ENCODE data around the gene C2CD2.

The C2CD2 gene

DNA sequence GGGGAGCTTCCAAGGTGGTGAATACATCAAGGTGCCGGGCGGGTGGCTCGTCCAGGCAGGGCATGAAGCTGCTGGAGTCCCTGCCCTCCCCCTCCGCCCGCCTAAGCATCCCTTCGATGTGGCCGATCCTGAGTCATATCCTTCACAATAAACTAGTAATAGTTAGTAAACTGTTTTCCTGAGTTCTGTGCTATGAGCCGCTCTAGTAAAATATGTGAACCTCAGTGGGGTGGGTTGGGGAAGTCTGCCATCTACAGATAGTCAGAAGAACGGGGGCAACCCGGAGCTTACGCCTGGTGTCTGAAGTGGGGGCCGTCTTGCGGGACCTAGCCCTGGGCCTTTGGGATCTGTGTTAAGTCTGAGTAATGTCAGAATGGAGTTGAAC lies 21.6 kb downstream of the C2CD2 start:
- no peak for DNase-seq (ENCODE audit: low read depth)

DNA sequence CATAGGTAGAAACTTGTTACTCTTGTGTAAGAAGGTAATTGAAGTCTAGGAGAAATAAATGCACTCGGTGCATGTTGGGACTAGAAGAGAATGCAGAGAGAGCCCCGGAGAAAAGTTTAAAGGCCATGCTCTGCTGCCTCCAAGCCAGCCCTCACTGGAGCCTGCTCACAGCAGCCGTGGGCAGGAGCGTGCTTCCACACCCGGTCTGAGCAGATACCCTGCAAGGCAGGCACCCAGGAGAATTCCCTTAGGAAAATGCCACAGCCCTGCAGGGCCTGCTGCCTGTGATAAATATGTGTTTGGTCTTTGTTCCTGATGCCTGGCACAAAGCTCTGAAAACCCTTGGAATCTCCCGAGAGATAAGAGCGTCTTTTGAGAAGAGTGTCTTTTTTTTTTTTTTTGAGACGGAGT lies 22.8 kb downstream of the C2CD2 start:
- no peak for DNase-seq (ENCODE audit: low read depth)

DNA sequence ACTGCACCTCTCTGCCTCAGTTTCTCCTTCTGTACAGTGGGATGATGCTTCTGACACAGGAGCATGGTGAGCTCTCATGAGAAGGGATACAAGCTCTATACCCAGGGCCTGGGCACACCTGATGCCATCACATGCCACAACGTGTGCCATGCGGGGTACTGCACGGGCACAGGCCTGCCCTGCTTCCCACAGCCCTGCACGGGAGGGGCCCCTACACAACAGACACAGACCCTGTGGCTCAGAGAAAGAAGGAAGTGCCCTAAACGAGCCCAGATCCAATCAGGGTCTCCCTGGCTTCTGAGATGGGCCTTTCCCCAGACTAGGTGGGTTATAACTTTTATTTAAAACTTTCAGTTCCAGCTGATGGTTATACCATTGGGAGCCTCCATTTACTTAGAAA lies 24.6 kb downstream of the C2CD2 start:
- DNase-seq (ENCODE audit: low read depth), result no peak

DNA sequence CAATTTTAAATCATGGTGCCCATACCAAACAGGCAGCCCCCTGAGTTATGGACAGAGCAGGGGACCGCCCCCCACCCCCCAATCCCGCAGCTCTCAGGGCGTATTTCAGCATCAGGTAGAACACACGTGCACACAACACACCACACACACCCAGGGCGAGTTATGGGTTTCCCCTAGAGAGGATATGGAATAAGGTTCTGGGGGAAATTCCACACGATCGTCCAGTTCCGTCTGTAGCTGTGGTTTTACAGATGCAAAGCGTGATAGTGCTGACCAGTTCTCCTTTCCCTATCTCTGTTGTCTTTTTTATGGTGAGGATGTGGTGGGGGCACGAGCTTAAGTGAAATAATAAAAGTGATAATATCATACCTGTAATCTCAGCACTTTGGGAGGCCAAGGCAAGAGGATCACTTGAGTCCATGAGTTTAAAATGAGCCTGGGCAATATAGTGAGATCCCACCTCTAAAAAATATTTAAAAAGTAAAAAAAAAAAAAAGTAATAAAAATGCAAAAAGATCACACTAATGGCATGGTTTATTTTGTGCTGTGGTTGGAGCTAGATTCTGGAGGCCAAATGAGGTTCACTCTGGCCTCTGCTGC lies 25.1 kb downstream of the C2CD2 start:
- DNase-seq (ENCODE audit: low read depth), result no peak

DNA sequence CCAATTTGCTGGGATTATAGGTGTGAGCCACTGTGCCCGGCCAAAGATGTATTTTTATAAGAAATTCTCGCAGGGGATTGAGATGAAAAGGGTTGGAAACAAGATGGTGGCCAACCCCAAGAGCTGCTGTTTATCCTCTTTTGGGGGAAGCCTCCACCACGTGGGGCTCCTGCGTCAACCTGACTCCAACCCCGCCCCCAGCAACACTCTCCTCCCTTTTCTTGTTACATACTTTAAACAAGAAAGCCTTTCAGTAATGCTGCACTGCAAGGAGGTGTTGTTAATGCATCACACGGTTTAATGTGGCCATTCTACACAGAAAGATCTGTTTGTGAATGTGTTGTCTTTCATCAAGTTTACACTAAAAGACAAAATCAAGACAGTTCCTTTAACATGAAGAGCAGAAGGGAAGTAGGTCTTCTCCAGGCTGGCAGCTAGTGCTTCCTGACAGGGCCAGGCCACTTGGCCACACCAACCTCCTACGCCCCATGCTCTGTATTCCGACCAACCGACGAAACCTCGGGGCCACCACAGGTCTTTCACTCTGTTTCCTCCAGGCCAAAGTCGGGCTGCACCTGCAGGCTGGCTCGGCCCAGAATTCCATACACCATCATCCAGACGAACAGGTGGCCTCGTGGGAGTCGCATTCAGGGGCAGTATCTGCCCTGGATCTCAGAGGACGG lies 25.9 kb downstream of the C2CD2 start:
- DNase-seq (ENCODE audit: low read depth), result no peak

DNA sequence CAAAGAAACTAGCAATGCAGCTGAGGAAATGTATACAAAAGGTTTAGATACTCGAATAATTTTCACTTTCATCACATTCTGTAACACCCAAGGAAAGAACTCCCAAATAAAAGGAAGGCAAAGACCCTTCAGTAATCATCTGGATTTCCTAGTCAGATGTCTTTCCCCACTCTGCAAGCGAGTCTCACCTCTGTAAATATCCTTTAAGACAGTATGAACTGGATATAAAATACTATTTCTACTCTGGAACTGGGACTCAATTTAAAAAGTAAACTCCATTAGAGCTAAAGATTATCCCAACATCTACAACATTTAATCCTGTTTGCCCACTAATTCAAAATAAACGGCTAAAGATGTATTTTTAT lies 27.0 kb downstream of the C2CD2 start:
- no peak for DNase-seq (ENCODE audit: low read depth)

DNA sequence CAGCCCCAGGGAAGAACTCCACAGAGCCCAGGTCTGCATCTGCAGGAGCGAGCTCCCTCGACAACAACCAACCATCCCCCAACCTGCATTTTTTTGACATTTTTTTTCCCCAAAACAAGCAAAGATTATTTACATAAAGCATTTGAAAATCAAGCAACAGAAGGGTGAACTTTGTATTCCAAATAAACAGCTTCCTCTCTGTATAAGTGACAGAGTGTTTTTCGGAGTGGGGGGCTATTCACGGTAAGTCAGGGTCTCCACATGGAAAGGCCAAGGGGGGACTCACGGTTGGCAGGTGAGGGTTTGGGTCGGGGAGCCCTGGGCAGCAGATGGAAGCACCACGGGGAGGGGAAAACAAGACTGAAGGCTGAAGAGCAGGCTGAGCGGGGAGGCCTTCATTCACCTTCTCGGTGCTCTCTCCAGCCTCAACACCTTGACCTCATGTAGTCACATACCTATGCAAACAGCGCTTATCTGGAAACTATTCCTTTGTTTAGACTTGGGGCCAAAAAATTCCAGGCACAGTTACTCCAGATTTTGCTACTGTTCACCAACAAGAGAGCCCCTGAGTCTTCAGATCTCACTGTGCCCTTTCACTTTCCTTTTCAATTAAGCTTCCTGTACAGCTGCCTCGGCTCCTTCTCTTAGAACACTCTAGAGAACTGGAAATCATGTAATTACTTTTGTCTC lies 27.6 kb downstream of the C2CD2 start:
- no peak for DNase-seq (ENCODE audit: low read depth)

DNA sequence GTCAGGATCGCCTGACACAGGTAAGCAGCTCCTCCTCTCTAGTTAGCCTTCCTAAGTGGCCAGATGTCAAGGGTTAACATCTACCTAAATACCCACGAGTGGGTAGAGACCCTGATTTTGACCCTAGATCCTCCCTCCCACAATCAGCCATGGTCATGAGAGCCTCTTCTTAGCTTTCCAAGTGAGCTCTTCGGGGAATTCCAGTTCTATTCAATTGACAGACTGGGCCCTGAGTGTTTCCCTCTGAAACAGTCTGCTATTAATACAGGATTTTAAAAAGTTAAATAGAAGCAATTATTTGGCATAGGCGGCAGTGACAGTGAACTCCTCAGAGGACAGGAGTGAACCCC lies 28.1 kb downstream of the C2CD2 start:
- DNase-seq (ENCODE audit: low read depth), result no peak

DNA sequence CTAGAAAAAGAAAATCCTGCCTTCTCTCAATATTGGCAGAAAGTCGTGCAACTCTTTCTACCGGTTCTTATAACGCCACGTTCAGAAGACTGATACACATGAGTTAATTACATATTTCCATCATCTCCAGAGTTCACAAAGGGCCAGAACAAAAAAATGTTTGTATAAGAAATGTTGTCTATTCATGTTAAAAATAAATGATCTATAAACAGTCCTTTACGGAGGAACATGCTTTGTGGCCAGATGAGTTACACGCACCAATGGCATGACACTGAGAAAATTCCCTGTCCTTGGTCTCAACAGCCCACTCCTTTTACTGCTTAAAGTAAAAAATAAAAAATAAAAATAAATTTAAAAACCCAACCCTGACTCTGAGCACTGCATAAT lies 29.5 kb downstream of the C2CD2 start:
- no peak for DNase-seq (ENCODE audit: low read depth)

DNA sequence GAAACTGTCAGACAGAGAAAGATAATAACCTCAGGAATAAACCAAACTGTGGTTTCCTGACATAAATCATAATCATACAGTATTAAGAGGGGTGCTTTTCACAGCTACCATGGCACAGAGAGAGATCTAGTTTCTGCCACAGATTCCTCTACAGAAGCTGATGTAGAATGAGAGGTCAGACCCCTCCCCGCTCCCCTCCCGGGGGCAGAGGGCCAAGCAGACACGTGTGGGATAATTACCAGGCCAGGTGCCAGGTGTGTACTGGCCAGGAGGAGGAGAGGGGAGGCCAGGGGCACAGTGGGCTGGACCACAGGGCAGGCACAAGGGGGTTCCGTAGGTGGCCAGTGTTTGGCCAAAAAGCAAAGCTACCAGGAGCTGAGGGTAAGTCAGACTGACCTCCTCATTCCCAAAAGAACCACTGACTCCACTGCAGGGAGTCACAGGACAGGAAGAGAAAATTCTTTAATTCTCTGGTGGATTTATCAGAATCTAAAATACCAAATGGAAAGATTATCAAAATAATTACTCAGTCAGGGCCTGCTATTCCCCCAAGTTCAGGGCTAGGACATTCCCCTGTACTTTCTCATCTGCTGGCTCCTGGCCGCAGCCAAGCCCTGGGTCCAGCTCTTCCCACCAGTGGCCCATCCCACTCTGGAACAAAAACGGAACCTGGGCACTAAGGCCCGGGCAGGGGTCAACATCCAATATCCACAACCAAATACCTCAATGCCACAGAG lies 30.0 kb downstream of the C2CD2 start:
- no peak for DNase-seq (ENCODE audit: low read depth)

DNA sequence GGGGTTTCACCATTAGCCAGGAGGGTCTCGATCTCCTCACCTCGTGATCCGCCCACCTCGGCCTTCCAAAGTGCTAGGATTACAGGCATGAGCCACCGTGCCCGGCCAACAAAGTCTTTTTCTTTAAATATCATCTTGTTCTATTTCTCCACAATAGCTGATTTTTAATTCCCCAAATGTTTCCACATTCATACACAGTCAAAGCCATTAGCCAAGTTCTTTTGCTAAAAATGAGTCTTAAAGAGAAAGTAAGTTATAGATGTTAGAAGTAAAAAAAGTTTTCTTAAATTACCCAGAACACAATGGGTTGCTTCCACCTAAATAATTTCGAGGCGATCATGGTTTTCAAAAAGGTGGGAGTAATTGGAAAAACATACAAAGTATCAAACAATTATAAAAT lies 30.6 kb downstream of the C2CD2 start:
- DNase-seq (ENCODE audit: low read depth), result no peak

DNA sequence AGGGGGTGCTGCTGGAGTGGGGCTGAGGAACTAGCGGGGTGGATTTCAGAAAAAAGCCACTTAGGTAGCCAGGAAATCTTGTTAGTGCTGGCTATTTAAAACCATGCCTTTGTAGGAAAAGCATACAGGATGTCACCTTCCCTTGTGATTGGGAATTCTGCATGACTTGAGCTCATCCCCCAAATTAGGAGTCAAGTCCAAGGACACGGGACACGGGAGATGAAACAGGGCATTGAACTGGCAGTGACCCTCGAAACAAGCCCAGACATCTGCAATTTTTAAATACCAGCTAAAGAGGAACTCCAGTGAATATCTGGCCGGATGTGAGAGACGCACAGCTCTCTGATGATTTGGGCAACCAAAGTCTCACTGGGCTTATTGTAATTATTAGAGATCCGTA lies 32.8 kb downstream of the C2CD2 start:
- no peak for DNase-seq (ENCODE audit: low read depth)

DNA sequence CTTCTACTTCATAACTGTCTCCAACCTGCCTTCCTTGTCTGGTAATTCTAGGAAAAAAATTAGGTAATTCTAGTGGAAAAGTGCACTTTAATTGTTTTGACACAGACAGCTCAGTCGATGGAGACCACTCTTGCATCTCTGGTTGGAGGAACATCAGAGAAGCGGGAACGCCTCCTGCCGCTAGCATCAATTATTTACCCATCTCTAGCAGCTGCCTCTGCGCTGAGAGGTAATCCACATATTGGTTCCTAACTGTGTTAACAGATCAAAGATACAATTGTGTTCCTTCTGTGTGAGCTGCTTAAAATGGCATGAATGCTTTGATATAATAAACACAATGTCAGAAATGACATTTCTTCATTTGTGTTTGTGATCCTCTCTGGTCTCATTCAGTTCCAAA lies 33.3 kb downstream of the C2CD2 start:
- DNase-seq (ENCODE audit: low read depth), result no peak

DNA sequence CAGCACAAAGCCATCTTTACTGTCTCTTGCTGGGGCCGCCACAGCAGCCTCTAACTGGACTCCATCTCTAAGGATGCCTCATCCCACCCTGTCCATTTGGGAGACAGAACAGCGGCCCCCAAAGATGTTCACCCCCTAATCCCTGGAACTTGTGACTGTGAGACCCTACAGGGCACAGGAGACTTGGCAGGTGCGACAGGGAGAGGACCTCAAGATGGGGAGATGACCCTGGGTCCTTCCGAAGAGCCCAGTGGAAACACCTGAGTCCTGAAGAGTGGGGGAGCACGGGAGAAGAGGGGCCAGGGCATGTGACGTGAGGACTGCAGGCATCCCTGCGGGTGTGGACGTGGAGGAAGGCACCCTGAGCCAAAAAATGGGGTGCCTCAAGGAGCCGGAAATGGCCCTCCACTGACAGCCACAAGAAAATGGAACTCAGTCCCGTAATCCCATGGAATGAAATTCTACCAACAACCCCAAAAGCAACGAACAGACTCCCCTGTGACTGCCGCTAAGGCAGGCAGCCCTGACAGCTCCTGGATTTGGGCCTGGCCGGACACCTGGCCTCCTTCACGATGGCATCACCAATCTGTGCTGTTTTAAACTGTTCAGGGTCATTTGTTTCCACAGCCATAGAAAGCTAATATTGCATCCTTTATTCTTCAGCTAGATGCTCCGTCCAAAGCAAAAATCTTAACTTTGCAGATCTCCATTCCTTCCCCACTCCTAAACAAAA lies 34.0 kb downstream of the C2CD2 start:
- DNase-seq (ENCODE audit: low read depth), result no peak

DNA sequence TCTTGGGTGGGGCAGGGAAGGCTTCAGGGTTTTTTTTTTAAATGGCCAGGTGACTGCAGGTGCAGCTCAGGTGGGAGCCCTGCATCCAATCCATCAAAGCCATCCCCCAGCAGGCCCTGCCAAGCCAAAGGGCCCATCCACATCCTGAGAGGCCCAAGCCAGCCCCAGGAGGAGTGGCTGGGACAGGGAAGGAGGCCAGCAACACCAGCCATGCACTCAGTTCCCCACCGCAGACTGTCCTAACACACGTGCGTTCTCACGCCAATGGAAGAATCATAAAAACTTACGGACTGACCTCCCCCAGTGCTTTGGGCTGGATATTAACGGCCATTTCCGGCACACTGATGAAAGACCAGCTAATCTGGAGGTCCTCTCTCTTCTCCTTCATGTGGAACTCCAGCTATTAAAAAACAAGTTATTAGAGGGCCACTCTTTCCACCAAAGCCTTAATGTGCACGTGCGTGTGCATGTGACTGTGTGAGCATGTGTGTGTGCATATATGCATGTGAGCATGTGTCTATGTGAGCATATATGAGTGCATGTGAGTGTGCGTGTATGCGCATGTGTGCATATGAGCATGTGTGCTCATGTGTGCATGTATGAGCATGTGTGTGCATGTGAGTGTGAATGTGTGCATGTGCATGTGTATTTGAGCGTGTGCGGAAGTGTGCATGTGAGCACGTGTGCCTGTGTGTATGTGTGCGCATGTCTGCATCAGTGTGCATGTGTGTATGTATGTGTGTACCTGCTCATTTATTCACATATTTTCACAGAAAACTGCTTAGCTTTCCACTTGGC lies 35.1 kb downstream of the C2CD2 start:
- no peak for DNase-seq (ENCODE audit: low read depth)

DNA sequence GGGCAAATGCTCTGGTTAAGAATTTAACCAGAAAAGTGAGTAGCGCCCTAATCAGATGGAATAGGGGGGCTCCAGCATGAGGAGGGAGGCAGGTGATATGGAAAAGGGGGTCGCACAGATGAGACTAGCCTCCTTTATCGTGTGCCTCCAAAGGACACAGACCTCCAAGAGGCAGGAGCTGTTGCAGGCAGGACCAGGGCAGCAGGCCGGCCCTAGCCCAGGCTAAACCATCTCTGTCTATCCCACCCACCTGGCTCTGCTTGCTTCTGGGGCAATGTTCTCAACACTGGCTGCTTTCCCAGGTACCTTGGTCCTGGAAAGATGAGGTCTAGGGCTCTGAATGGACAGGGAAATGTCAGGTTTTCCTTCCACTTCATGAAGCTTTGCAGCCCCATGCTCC lies 36.3 kb downstream of the C2CD2 start:
- no peak for DNase-seq (ENCODE audit: low read depth)

DNA sequence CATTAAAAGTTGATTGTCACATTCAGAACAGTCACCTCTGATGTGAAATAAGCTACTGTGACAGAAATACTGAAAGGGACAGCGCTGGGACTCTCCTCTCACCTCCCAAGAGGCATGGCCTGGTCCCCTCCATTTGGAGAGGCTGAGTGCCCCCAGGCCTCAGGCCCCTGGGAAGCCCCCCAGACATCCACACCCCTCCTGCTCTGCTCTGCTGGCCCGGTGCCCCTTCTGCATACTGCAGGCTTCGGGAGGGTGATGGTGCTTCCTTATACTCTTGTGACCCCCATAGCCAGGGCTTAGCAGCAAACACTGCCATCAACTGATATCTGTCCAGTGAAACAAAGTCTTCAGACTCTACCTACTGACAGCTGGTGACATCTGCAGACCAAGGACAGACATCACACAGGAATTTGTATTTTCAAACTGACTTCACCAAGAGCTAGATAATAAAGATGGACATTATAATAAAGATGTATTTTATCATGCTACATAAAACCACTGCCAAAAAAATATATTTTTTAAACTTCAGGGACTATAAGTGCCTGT lies 36.9 kb downstream of the C2CD2 start:
- DNase-seq (ENCODE audit: low read depth), result no peak

DNA sequence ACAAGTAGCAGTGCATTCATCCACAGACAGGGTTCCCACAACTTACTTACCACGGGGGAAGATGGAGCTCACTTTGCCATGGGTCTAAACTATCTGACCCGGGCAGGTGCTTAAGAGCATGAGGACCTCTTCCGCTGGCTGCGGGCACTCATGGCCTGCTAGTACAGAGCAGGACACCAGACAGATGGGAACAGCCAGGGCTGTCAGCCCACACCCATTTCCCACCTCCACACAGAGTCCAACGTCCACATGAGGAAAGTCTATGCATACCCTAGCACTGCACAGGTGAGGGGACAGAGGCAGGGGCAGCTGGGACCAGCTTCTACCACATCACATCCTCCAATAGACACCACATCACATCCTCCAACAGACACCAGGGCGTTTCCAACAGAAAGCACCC lies 38.9 kb downstream of the C2CD2 start:
- no peak for DNase-seq (ENCODE audit: low read depth)

DNA sequence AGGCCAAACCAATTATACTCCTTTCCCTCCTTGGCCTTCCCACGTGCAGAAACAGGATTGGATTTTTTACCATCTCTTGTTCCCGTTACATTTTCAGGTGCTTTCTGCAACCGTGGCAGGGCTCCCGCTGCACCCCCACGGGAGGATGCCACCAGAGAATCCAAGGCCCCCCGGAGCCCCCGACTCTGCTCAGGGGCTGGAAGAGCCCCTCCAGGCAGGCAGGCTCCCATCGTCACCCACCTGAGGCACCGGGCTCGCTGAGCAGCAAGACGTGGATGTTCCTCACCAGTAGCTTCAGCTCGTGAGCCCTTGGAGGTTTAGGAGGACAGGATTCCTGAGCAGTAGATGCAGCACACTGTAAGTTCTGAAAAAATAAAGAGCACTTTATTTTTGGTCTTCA lies 39.5 kb downstream of the C2CD2 start:
- no peak for DNase-seq (ENCODE audit: low read depth)

DNA sequence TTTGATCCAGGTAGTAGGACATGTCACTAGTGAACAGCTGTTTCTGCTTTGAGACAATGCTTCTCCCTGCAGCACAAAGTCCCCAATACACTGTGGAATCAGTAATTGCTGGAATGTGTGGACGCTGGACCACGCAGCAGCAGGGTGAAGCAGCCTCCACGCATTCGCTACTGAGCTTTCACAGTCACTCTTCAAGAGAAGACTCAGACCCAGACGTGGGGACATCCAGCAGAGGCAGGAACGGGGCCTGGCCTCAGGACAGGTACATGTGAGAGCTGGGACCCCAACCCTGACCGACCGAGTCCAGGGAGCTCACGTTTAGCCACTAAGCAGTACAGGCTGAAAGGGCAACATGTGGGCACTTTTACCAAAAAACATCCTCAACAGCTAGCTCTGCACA lies 40.6 kb downstream of the C2CD2 start:
- DNase-seq (ENCODE audit: low read depth), result no peak

DNA sequence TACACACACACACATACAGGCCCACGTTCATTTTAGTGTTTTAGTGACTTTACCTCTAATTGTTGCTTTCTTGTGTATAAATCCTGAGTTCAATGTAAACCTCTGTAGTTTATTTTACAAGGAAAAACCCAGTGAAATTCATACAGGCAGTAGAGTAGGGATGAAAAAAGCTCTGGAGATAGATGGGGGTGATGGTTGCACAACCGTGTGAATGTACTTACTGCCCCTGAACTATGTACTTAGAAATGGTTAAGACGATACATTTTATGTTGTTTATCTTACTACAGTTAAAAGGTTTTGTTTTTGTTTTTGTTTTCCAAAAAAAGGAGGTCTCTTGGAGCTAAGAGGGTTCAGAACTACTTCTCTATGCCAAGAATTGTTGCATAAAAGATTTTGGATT lies 45.0 kb downstream of the C2CD2 start:
- no peak for DNase-seq (ENCODE audit: low read depth)

Measured in activated T-cell treated with anti-CD3 and anti-CD28 coated beads for 48 hours (primary cell).